ENCODE measurements around the gene KDM2B.

GRCh38 chr12:121611306-121611705 is 30.5 kb upstream of the KDM2B start:
- TF ChIP-seq, protein P1, sequence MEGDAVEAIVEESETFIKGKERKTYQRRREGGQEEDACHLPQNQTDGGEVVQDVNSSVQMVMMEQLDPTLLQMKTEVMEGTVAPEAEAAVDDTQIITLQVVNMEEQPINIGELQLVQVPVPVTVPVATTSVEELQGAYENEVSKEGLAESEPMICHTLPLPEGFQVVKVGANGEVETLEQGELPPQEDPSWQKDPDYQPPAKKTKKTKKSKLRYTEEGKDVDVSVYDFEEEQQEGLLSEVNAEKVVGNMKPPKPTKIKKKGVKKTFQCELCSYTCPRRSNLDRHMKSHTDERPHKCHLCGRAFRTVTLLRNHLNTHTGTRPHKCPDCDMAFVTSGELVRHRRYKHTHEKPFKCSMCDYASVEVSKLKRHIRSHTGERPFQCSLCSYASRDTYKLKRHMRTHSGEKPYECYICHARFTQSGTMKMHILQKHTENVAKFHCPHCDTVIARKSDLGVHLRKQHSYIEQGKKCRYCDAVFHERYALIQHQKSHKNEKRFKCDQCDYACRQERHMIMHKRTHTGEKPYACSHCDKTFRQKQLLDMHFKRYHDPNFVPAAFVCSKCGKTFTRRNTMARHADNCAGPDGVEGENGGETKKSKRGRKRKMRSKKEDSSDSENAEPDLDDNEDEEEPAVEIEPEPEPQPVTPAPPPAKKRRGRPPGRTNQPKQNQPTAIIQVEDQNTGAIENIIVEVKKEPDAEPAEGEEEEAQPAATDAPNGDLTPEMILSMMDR (IDR thresholded peaks at IDR 0.05): no peak
- no peak for TF ChIP-seq EZH2 (IDR thresholded peaks at IDR 0.05; ENCODE audit: borderline replicate concordance, insufficient read depth, low read depth, low read length, poor library complexity, severe bottlenecking)
